Measurements from ENCODE around the gene HMX3.
"Not testable (repeated sequence)": the region's sequence is repeated elsewhere in the genome, so short reads cannot be mapped to it uniquely, and the experiment has no call there.

Gene HMX3

DNA sequence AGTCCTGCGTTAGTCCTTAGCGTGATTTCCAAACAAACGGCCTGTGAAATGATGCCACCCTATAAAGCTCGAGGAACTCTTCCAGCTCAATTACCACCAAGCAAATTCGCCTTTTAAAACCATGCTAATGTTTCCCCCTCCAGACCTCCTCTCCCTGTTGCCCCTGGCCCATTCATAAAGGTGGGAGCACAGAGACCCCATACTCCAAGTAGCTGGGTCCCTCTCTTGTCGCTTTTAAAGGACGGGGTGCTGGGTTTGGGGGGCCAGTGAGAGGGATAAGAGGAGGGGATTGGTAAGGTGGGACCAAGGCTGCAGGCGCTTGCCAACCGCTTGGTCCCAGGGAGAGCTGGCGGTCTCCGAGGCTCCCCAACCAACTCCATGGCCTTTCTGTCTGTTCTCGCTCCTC lies 13.4 kb downstream of the HMX3 start:
- DNase-seq, result no peak

- DNase-seq, result no peak
Measured at GRCh38 chr10:123149568-123150270, 13.9 kb downstream of the HMX3 start.

DNA sequence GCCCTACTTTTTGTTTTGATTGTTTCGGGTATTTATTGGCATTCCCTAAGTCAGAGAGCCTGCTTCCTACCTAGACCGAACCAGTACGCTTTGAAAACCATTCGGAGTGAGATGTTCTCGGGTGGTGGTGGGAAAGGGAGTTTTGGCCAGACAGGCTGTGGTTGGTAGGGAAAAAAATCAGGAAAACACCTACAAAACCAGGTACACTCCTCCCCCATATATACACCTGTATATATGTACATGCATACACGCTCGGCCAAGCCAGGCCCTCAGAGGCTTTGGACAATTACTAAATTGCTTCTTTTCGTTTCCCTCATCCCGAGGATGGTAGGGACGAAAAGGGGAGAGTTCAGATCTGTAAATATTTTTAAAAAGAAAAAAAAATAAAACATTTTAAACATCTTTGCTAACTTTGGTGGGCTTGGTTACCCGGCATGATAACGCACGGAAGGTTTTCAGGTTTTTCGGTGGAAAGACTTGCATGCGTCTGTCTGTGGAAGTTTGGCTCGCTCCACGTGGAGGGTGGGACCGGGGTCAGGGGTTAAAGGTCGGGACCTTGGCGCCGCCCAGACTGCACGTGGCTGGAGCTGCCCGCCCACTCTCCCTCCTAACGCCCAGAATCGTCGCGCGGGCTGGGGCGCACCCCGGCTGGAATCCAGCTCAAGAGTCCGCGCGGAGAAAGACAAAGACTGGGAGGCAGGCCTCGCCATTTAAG lies 14.7 kb downstream of the HMX3 start:
- DNase-seq, result no peak

GRCh38 chr10:123150986-123151736 lies 15.4 kb downstream of the HMX3 start:
- no peak for DNase-seq

DNA sequence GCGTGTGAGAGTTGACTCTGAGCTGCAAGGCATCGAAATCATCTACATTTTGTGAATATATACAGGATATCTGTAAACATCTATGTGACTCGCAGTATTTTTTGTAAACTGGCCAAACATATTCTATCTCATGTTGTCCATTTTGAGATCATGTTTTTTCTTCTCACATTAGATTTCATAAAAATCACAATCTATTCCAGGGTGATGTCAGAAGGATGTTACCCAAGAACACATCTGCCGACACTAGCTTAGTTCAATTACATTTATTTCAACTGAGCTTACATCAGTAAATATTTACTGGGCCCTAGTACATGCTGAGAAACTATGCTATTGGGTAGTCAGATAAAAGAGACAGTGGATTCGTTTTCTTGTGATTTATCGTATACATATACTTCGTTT lies 16.0 kb downstream of the HMX3 start:
- no peak for DNase-seq

GRCh38 chr10:123153486-123154091 lies 17.8 kb downstream of the HMX3 start:
- no peak for DNase-seq

GRCh38 chr10:123154092-123154710 lies 18.4 kb downstream of the HMX3 start, which contains the start of gene BUB3:
Gene BUB3, plus strand, starts transcription at chr10:123154402. Its CDS starts 516 bp downstream, at chr10:123154918.
- peak; percentile 88 for DNase-seq

GRCh38 chr10:123154711-123155505 lies 19.1 kb downstream of the HMX3 start:
- DNase-seq, result no peak

GRCh38 chr10:123156078-123156477 lies 20.3 kb downstream of the HMX3 start:
- no peak for DNase-seq

DNA sequence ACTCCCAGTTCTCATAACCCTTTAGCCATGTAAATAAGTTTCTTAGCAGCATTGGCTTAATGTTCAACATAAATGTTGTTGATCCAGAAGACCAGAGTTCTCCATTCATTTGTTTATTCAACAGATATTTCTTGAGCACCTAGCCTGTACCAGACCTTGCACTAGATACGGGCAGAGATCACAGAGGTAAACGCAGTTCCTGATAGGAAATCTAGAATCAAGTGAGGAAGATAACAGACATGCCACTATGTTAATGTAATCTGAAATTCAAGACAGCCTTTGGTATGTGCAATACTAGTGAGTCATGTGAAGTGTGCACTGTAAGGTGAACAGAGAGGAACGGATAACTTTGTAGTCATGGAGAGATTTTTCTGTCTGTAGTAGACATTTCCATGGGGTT lies 21.4 kb downstream of the HMX3 start:
- DNase-seq, result no peak

DNA sequence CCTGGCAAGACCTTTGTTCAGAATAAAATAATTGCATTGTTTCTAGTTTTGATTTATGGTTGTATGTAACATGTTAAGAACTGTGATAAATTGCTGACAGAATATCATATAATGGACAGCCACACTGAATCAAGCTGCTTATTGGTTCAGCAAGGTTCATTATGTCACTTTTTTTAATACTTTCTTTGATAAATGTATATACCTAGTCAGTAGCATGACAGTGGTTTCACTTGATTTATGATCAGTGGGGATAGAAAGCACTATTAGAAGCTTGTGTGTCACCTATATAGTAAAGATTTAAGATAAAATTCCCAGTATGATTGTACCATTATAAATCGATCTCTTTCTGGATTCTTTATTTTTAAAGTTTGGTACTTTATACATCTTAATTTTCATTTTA lies 22.9 kb downstream of the HMX3 start:
- no peak for DNase-seq

DNA sequence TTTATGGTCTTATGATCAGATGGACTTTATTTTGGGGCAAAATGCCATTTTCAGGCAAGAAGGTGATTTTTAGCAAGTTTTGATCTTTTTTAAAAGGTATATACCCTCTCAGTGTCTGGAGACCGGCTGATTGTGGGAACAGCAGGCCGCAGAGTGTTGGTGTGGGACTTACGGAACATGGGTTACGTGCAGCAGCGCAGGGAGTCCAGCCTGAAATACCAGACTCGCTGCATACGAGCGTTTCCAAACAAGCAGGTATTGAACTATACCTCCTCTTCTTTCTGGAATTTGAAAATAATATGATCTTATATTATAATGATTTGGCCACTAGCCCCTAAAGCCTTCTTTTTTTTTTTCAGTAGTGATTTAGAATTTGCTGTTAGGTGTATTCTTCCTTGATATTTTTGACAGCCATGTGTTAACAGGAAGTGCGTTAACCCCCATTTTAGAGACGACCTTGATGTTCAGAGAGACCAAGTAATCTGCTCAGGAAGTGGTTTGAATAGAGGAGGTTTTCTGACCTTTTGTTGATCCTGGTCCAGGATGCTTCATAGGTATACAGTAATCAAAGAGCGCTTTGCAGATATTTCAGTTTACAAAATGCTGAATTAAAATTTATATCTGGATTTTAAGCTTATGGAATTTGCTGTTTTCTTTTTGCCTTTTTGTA lies 24.7 kb downstream of the HMX3 start:
- no peak for DNase-seq

- DNase-seq, result no peak
Measured at GRCh38 chr10:123164319-123164718, 28.5 kb downstream of the HMX3 start.

- DNase-seq, result no peak
Measured at GRCh38 chr10:123165445-123166072, 29.8 kb downstream of the HMX3 start.

GRCh38 chr10:123166618-123167017 lies 30.8 kb downstream of the HMX3 start:
- DNase-seq, result no peak

GRCh38 chr10:123170961-123171360 lies 35.2 kb downstream of the HMX3 start:
- DNase-seq, result no peak

- not testable (repeated sequence) for DNase-seq
Measured at GRCh38 chr10:123171616-123172015, 35.8 kb downstream of the HMX3 start.

- no peak for DNase-seq
Measured at GRCh38 chr10:123175389-123176387, 39.9 kb downstream of the HMX3 start.

GRCh38 chr10:123178390-123178789 lies 42.6 kb downstream of the HMX3 start:
- DNase-seq, result not testable (repeated sequence)

Data from activated T-cell treated with anti-CD3 and anti-CD28 coated beads for 4 hours (primary cell).